T-helper 2 cell (primary cell): ENCODE measurements around the gene ZNF80.
"Not testable (repeated sequence)": the region's sequence is repeated elsewhere in the genome, so short reads cannot be mapped to it uniquely, and the experiment has no call there.

Source experiments
- DNase-seq, 5 experiments: peaks; one replicate each; pipeline versions ENCODE4 v3.0.0 to v3.0.0-alpha.2; 2012 to 2022
- total RNA-seq, 2 donors: gene quantifications; one replicate each; lab custom pipeline; 2026; lab: John Stamatoyannopoulos, UW

ZNF80 gene
- total RNA-seq = 0.81 to 1.2 reads per million in 2 donors

DNA sequence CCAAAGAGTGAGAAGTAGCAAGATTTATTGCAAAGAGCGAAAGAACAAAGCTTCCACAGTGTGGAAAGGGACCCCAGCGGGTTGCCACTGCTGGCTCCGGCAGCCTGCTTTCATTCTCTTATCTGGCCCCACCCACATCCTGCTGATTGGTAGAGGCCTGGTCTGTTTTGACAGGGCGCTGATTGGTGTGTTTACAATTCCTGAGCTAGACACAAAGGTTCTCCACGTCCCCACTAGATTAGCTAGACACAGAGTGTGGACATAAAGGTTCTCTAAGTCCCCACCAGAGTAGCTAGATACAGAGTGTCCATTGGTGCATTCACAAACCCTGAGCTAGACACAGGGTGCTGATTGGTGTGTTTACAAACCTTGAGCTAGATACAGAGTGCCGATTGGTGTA, at the start of gene ZNF80:
TSS of gene ZNF80 (minus strand) at position 101 of the 400 bp plus-strand sequence. CDS start 504 bp downstream, outside the sequence.
- not testable (repeated sequence) for DNase-seq

GRCh38 chr3:114286266-114286665, 48.9 kb upstream of the ZNF80 start:
- peak in 1 of 5 experiments; percentile 70 for DNase-seq

GRCh38 chr3:114285648-114286230, 48.4 kb upstream of the ZNF80 start:
- peak in 1 of 5 experiments; percentile 73 for DNase-seq

DNA sequence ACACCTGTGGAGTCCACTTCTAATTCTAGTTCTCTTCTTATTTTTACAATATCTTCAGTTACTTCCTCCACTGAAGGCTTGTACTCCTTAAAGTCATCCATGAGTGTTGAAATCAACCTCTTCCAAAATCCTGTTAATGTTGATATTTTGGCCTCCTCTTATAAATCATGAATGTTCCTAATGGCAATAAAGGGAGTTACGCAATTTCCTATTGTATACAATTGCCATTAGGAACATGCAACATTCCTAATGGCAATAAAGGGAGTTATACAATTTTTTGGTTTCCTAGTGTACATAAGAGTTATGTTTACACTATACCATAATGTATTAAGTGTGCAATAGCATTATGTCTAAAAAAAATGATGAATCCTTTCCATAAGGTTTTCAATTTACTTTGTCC, 47.3 kb upstream of the ZNF80 start:
- DNase-seq = no peak

GRCh38 chr3:114276856-114277255, 39.5 kb upstream of the ZNF80 start:
- not testable (repeated sequence) for DNase-seq

DNA sequence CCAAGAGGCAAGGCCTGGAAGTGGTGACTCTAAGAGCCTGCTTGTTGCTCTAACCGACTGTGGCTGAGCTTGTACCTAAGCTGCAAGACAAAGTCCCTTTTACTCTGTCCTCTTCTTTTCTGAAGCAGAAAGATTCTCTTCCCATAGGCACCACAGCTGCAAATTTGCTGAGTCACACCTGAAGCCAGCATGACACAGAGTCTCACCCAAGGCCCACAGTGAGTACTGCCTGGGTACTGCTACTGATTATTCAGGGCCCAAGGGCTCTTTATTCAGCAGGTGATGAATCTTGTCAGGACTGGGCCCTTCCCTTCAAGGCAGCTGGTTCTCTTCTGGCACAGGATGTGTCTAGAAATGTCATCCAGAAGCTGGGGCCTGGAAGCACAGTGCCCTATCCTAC, 37.6 kb upstream of the ZNF80 start:
- DNase-seq = peak in 1 of 5 experiments; percentile 32

DNA sequence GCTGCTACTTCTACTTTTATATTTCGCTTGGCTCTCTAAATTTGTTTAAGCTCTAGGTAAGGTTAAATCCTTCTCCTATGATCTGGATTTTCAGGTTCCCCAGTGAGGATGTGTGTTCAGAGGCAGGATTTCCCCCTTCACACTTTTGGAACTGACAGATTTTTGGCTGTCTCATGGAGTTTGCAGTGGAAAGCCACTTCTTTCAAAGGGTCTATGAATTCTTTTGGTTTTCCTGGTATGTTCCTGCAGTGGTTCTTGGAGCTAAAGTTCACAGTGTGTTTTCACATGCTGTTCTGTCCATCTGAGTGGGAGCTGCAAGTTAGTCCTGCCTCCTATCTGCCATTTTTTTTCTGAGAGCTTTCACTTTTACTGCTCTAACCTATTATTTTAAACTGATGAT, 34.9 kb upstream of the ZNF80 start:
- DNase-seq = no peak

- DNase-seq = no peak
These were observed 32.6 kb upstream of the ZNF80 start for GRCh38 chr3:114270019-114270418.

- DNase-seq = no peak
These were observed 22.8 kb upstream of the ZNF80 start for GRCh38 chr3:114260152-114260551.

- no peak for DNase-seq
These were observed 22.2 kb upstream of the ZNF80 start for GRCh38 chr3:114259566-114259965.

- DNase-seq = no peak
These were observed 16.1 kb upstream of the ZNF80 start for GRCh38 chr3:114253505-114253904.

- peak in 1 of 5 experiments; percentile 75 for DNase-seq
These were observed 15.6 kb upstream of the ZNF80 start for GRCh38 chr3:114252954-114253353.

GRCh38 chr3:114242947-114243346, 5.6 kb upstream of the ZNF80 start:
- DNase-seq = peak in 1 of 5 experiments; percentile 92

GRCh38 chr3:114241262-114241661, 3.9 kb upstream of the ZNF80 start:
- DNase-seq = no peak

DNA sequence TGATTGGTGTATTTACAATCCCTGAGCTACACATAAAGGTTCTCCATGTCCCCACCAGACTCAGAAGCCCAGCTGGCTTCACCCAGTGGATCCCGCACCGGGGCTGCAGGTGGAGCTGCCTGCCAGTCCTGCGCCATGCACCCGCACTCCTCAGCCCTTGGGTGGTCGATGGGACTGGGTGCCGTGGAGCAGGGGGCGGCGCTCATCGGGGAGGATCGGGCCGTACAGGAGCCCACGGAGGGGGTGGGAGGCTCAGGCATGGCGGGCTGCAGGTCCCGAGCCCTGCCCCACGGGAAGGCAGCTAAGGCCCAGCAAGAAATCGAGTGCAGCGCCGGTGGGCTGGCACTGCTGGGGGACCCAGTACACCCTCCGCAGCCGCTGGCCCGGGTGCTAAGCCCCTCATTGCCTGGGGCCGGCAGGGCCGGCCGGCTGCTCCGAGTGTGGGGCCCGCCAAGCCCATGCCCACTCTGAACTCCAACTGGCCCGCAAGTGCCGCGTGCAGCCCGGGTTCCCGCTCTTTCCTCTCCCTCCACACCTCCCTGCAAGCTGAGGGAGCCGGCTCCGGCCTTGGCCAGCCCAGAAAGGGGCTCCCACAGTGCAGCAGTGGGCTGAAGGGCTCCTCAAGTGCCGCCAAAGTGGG, 888 bp upstream of the ZNF80 start:
- DNase-seq = not testable (repeated sequence)

DNA sequence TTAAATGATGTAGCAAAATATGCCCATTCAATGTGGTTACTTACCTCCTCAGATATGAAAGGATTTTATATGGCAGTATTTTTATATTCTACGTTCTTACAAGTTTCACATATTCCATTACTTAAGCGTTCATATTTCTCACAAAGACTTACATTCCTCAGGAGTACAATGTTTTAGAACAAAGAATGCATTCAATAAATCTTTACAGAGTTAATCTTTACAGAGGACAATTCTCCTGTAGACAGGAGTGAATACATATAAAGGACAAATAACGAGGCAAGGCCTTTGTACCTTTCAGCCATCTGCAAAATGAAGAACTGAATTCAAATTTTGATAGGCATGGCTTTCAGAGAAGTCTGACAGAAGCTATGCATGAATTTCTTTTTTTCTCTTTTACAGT, 1.9 kb downstream of the ZNF80 start:
- no peak for DNase-seq

DNA sequence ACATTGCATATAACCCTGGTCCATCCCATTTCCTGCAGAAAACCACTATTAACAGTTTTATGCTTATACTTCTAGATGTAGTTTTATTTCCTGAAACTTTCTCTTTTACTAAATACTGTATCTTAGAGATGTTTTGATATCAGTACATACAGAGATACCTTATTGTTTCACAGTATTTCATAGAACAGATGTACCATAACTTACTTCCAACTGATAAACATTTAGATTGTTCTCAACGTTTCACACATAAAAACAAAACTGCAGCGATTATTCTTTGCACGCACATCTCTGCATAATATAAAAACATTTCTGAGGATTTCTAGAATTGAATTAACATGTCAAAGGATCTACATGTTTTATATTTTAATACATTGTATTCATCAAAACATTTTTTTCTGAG, 2.6 kb downstream of the ZNF80 start:
- peak in 1 of 5 experiments; percentile 85 for DNase-seq

DNA sequence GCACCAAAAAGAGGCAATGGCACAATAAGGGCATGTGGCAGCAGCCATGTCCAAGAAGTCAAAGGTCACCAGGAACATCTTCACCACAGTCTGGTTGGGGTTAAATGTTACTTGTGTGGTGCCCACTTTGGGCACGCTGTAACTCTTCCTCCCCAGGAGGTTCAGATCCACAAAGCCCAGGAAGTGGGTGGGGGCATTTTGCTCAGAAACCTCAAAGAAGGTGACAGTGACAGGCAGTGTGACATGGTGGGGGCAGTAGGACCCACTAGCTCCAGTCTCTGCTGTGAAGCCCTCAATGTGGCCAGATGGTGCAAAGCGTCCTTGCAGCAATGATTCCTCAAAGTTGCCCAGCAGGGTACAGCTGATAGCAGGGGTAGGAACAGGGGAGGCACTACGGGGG, 5.8 kb downstream of the ZNF80 start:
- DNase-seq = peak in 3 of 5 experiments; percentile 21 to 88 (median 68)

- no peak for DNase-seq
These were observed 10.3 kb downstream of the ZNF80 start for GRCh38 chr3:114227076-114227475.

- peak in 1 of 5 experiments; percentile 59 for DNase-seq
These were observed 11.1 kb downstream of the ZNF80 start for GRCh38 chr3:114226313-114226712.

- peak in 2 of 5 experiments; percentile 59 to 91 for DNase-seq
These were observed 14.2 kb downstream of the ZNF80 start for GRCh38 chr3:114223143-114223542.

- DNase-seq = peak in 1 of 5 experiments; percentile 87
These were observed 15.5 kb downstream of the ZNF80 start for GRCh38 chr3:114221881-114222264.

DNA sequence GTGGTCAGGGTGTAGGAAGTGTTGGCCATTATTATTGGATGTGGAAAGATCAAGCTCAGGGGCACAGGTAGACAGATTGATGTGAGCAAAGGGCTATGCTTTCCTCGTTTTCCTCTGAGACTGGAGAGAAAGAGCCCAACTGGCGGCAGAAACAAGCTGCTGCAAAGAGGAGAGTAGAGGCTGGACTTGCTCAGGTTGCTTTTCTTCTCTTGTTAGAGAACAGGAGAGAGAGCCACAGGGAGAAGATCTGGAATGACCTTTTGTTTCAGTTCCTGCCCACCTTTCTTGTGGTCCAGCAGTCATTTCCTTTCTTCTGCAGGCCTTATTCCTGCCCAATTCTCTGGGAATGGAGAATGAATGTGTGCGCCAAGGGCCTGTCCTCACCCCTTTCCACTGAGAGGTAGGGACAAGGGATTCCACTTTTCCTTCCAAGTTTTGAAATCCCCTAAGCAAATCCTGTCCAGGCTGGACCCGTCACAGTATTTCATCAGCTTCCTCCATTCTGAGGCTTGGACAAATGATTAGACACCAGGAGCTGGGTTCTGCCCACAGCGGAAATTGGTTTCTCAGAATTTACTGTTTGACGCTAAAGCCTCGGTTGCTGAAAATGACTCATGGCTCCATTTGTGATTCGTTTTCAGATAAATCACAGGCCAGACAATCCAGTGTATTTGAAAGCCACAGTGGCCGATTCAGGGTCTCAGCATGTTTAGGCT, 16.1 kb downstream of the ZNF80 start:
- DNase-seq = peak in 4 of 5 experiments; percentile 18 to 95 (median 50)

GRCh38 chr3:114219741-114220140, 17.6 kb downstream of the ZNF80 start:
- DNase-seq = no peak
